ENCODE data around the gene ATXN10.

DNA sequence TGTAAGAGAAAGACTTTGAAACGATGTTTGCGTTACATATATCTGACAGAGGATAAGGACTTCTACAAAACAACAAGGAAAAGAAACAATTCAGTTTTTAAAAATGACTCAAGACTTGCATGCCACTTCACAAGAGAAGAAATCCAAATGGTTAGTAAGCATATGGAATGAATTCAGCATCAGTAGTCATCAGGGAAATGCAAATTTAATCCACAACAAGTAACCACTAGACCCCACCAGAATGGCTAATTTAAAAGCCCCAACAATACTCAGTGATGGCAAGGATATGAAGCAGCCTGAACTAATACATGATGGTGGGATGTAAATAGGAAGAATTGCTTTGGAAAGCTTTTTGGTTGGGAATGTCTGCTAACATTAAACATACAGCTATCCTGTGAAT, 142.6 kb downstream of the ATXN10 start:
- TF ChIP-seq, protein P1, sequence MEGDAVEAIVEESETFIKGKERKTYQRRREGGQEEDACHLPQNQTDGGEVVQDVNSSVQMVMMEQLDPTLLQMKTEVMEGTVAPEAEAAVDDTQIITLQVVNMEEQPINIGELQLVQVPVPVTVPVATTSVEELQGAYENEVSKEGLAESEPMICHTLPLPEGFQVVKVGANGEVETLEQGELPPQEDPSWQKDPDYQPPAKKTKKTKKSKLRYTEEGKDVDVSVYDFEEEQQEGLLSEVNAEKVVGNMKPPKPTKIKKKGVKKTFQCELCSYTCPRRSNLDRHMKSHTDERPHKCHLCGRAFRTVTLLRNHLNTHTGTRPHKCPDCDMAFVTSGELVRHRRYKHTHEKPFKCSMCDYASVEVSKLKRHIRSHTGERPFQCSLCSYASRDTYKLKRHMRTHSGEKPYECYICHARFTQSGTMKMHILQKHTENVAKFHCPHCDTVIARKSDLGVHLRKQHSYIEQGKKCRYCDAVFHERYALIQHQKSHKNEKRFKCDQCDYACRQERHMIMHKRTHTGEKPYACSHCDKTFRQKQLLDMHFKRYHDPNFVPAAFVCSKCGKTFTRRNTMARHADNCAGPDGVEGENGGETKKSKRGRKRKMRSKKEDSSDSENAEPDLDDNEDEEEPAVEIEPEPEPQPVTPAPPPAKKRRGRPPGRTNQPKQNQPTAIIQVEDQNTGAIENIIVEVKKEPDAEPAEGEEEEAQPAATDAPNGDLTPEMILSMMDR (IDR thresholded peaks at IDR 0.05; ENCODE audit: insufficient read depth, low read length, poor library complexity, severe bottlenecking): no peak
- TF ChIP-seq EZH2phosphoT487 (conservative IDR thresholded peaks at IDR 0.05; ENCODE audit: low read length): no peak
